ENCODE results near the gene LY6G6C. TPM values are rescaled to one million over a fixed set of nuclear protein-coding genes. Genes with fewer than 3 reads are reported as not detected.

The LY6G6C gene
- total and polyA plus RNA-seq, 8 donors: 0.17 to 0.75 (median 0.43) TPM; not detected in 2

- H3K27me3 ChIP-seq: no peaks in the 10 kb centered on the region
- ATAC-seq (no peak), DNase-seq (no peak)
- no peak for TF ChIP-seq CTCF (IDR thresholded peaks at IDR 0.05)
- H3K9me3 ChIP-seq: no peaks in the 10 kb centered on the region
- H3K4me1 ChIP-seq: no peaks in the 10 kb centered on the region
- no peak overlapping the region for H3K27ac ChIP-seq
- H3K4me3 ChIP-seq: no peak overlapping the region
- H3K36me3 ChIP-seq: peaks cover 0 to 6% of the 10 kb centered on the region in 2 donors
- intact Hi-C loops (cut with DNase I): no loop called here
Measured at GRCh38 chr6:31720196-31720770, 1.3 kb downstream of the LY6G6C start.

GRCh38 chr6:31719001-31719400 lies 2.5 kb downstream of the LY6G6C start:
- DNase-seq (no peak), ATAC-seq (no peak)
- no peaks in the 10 kb centered on the region for H3K4me1 ChIP-seq
- no peak overlapping the region for H3K4me3 ChIP-seq
- no peaks in the 10 kb centered on the region for H3K27me3 ChIP-seq
- no peaks in the 10 kb centered on the region for H3K9me3 ChIP-seq
- H3K36me3 ChIP-seq: no peaks in the 10 kb centered on the region
- H3K27ac ChIP-seq: peak overlapping the region in 1 of 2 donors; percentile 33
- no peak for TF ChIP-seq CTCF (IDR thresholded peaks at IDR 0.05)
- intact Hi-C loops (cut with DNase I): no loop called here

GRCh38 chr6:31718265-31718664 lies 3.3 kb downstream of the LY6G6C start:
- no peaks in the 10 kb centered on the region for H3K36me3 ChIP-seq
- H3K4me3 ChIP-seq: no peak overlapping the region
- no peaks in the 10 kb centered on the region for H3K27me3 ChIP-seq
- no peak for TF ChIP-seq CTCF (IDR thresholded peaks at IDR 0.05)
- no peaks in the 10 kb centered on the region for H3K9me3 ChIP-seq
- DNase-seq (peak in 1 of 4 donors; percentile 69), ATAC-seq (peak; percentile 88)
- no peak overlapping the region for H3K27ac ChIP-seq
- no peaks in the 10 kb centered on the region for H3K4me1 ChIP-seq
- intact Hi-C loops (cut with DNase I): no loop called here

GRCh38 chr6:31717499-31718222 lies 3.9 kb downstream of the LY6G6C start:
- Histone ChIP-seq H3K27ac (no peak overlapping the region), H3K9me3 (no peaks in the 10 kb centered on the region), H3K36me3 (no peaks in the 10 kb centered on the region), H3K4me1 (no peaks in the 10 kb centered on the region), H3K4me3 (no peak overlapping the region), H3K27me3 (no peaks in the 10 kb centered on the region)
- no peak for DNase-seq
- peak; percentile 25 for ATAC-seq
- intact Hi-C loops (cut with DNase I): no loop called here
- TF ChIP-seq CTCF (IDR thresholded peaks at IDR 0.05): no peak

GRCh38 chr6:31715022-31715958 lies 6.3 kb downstream of the LY6G6C start, which contains the start of gene LY6G6D:
TSS of gene LY6G6D (plus strand) at chr6:31715348. CDS start at chr6:31715356, 8 bp downstream.
- no peak for TF ChIP-seq CTCF (IDR thresholded peaks at IDR 0.05)
- intact Hi-C loops (cut with DNase I): no loop called here
- H3K27ac ChIP-seq: no peak within 1 kb of the TSS

More at GRCh38 chr6:31715022-31715958, 6.3 kb downstream of the LY6G6C start, which contains the start of gene LY6G6D:
- Histone ChIP-seq H3K27me3 (no peaks in the 10 kb centered on the region), H3K36me3 (no peaks in the 10 kb centered on the region), H3K9me3 (no peaks in the 10 kb centered on the region), H3K4me3 (no peak within 1 kb of the TSS), H3K4me1 (peaks cover 0 to 12% of the 10 kb centered on the region in 2 donors)
- ATAC-seq (no peak), DNase-seq (peak in 1 of 4 donors; percentile 66)
